ENCODE data around the gene PLEKHG5. TPM values are rescaled to one million over a fixed set of nuclear protein-coding genes. Genes with fewer than 3 reads are reported as not detected.

Gene PLEKHG5
- total RNA-seq, 1 experiment from 2014 or later = 32.3 TPM

DNA sequence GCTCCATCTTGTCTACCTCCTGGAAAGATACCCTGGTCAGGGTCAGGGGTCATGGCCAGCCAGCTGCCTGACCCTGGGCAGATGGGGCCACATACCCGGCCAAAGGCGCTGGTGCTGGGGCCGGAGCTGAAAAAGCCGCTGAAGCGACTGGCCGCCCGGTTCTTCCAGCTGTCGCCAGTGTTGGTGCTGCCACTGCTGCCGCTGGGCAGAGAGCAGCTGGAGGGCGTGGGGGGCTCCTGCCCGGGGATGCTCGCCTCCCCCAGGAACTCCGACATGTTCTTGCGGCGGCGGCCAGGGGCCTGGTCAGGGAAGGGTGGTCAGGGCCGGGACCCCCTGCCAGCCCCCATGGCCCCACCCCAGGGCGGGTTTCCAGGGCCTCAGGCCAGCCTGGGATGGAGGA is 18.3 kb downstream of the PLEKHG5 start:
- peak overlapping the region; percentile 76 for H3K27ac Mint-ChIP-seq (ENCODE audit: low read depth, unreplicated experiment)
- intact Hi-C loops (cut with micrococcal nuclease) = no loop called here
- TF ChIP-seq, protein P1, sequence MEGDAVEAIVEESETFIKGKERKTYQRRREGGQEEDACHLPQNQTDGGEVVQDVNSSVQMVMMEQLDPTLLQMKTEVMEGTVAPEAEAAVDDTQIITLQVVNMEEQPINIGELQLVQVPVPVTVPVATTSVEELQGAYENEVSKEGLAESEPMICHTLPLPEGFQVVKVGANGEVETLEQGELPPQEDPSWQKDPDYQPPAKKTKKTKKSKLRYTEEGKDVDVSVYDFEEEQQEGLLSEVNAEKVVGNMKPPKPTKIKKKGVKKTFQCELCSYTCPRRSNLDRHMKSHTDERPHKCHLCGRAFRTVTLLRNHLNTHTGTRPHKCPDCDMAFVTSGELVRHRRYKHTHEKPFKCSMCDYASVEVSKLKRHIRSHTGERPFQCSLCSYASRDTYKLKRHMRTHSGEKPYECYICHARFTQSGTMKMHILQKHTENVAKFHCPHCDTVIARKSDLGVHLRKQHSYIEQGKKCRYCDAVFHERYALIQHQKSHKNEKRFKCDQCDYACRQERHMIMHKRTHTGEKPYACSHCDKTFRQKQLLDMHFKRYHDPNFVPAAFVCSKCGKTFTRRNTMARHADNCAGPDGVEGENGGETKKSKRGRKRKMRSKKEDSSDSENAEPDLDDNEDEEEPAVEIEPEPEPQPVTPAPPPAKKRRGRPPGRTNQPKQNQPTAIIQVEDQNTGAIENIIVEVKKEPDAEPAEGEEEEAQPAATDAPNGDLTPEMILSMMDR (IDR thresholded peaks at IDR 0.05; ENCODE audit: unreplicated experiment) = no peak

DNA sequence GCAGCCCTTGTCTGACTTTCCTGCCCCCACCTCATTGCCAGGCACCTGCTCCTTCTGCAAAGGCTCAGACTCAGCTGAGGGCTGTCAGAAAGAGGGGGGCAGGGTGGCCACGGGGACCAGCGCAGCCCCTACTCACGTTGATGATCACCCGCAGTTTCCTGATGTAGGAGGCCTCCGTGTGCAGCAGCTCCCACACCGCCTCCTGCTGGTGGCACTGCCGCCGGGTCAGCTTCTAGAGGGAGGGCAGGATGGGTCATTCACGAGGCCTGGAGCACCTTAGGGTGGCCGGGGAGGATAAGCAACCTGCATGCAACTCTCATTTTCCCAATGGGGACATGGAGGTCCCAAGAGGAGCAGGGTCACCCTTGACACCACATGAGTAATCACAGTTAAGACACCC is 19.1 kb downstream of the PLEKHG5 start:
- Mint-ChIP-seq H3K27ac (ENCODE audit: low read depth, unreplicated experiment) (peak overlapping the region; percentile 76), H3K4me3 (ENCODE audit: unreplicated experiment) (peak overlapping the region; percentile 12), H3K27me3 (ENCODE audit: insufficient read depth, unreplicated experiment) (no peaks in the 10 kb centered on the region), H3K4me1 (ENCODE audit: insufficient read depth, unreplicated experiment) (peaks cover 13% of the 10 kb centered on the region), H3K36me3 (ENCODE audit: insufficient read depth, unreplicated experiment) (peaks cover 35% of the 10 kb centered on the region), H3K9me3 (ENCODE audit: unreplicated experiment) (no peaks in the 10 kb centered on the region)
- no TSS peak for BruUV-seq (replicated peaks)
- TF ChIP-seq, protein P1 (IDR thresholded peaks at IDR 0.05; ENCODE audit: unreplicated experiment) = peak; percentile 22
- DNase-seq (ENCODE audit: unreplicated experiment) = no peak
- intact Hi-C loops (cut with micrococcal nuclease) = no loop called here
- ChIA-PET CTCF (interaction anchor here (0.5 to 2.0 kb wide), 15 partner anchors 12 to 1044 kb away, joined by 3 to 12 read pairs (median 4); partner anchors contain the start of genes NOL9 and TAS1R1), POLR2A (interaction anchor here (0.7 to 3.2 kb wide), 7 partner anchors 17 to 79 kb away, joined by 3 to 15 read pairs (median 4); partner anchors contain the start of genes ACOT7 and PLEKHG5)

More for the DNA sequence above, 18.3 kb downstream of the PLEKHG5 start:
- POLR2A ChIA-PET = interaction anchor here (1.8 to 3.2 kb wide), 2 partner anchors 16 to 18 kb away, joined by 13 to 15 read pairs; partner anchors contain the start of gene PLEKHG5
- Mint-ChIP-seq H3K4me1 (ENCODE audit: insufficient read depth, unreplicated experiment) (peaks cover 13% of the 10 kb centered on the region), H3K36me3 (ENCODE audit: insufficient read depth, unreplicated experiment) (peaks cover 32% of the 10 kb centered on the region), H3K9me3 (ENCODE audit: unreplicated experiment) (no peaks in the 10 kb centered on the region), H3K27me3 (ENCODE audit: insufficient read depth, unreplicated experiment) (no peaks in the 10 kb centered on the region), H3K4me3 (ENCODE audit: unreplicated experiment) (no peak overlapping the region)
- BruUV-seq (replicated peaks) = no TSS peak
- CTCF ChIA-PET = interaction anchor here (0.6 to 2.0 kb wide), 9 partner anchors 11 to 227 kb away, joined by 3 to 12 read pairs (median 5); no protein-coding TSS in a partner anchor
- DNase-seq (ENCODE audit: unreplicated experiment) = no peak

DNA sequence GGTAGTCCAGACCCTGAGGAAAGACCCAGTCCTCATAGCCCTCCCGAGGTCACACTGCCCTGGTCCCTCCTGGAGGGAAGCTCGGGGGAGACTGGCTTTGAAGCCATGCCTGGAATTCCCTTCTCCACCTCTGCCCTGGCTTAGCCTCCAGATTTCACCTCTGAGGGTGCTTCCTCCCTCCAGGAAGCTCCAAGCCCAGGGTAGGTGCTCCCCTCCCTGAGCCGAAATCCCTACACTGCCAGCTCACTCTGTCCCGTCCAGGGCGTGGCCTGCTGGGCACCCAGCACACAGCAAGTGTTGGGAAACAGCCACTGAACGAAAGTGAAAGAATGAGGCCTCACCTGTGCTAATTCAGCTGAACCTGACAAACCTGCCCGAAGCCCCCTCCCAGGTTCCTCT is 19.5 kb downstream of the PLEKHG5 start:
- peak; percentile 84 for DNase-seq (ENCODE audit: unreplicated experiment)
- peak overlapping the region; percentile 12 for H3K4me3 Mint-ChIP-seq (ENCODE audit: unreplicated experiment)

More for the DNA sequence above, 19.5 kb downstream of the PLEKHG5 start:
- no peaks in the 10 kb centered on the region for H3K9me3 Mint-ChIP-seq (ENCODE audit: unreplicated experiment)
- CTCF ChIA-PET = interaction anchor here (0.5 to 2.0 kb wide), 14 partner anchors 12 to 1044 kb away, joined by 3 to 12 read pairs (median 4); partner anchors contain the start of genes NOL9 and TAS1R1
- H3K27me3 Mint-ChIP-seq (ENCODE audit: insufficient read depth, unreplicated experiment) = no peaks in the 10 kb centered on the region
- TF ChIP-seq, protein P1 (IDR thresholded peaks at IDR 0.05; ENCODE audit: unreplicated experiment) = no peak
- intact Hi-C loops (cut with micrococcal nuclease) = no loop called here
- BruUV-seq (replicated peaks) = no TSS peak
- peaks cover 13% of the 10 kb centered on the region for H3K4me1 Mint-ChIP-seq (ENCODE audit: insufficient read depth, unreplicated experiment)
- H3K27ac Mint-ChIP-seq (ENCODE audit: low read depth, unreplicated experiment) = peak overlapping the region; percentile 76
- POLR2A ChIA-PET = interaction anchor here (0.7 to 3.2 kb wide), 7 partner anchors 17 to 78 kb away, joined by 3 to 15 read pairs (median 4); partner anchors contain the start of genes ACOT7 and PLEKHG5
- peaks cover 37% of the 10 kb centered on the region for H3K36me3 Mint-ChIP-seq (ENCODE audit: insufficient read depth, unreplicated experiment)
